Measurements from ENCODE around the gene NAXE. TPM values are rescaled to one million over a fixed set of nuclear protein-coding genes. Genes with fewer than 3 reads are reported as not detected.
A peak's percentile ranks its signal among the peaks of the same experiment; 100 is the strongest.

Gene NAXE
- total RNA-seq, 6 experiments from 2014 or later = 73.9 to 83.9 (median 76.7) TPM

DNA sequence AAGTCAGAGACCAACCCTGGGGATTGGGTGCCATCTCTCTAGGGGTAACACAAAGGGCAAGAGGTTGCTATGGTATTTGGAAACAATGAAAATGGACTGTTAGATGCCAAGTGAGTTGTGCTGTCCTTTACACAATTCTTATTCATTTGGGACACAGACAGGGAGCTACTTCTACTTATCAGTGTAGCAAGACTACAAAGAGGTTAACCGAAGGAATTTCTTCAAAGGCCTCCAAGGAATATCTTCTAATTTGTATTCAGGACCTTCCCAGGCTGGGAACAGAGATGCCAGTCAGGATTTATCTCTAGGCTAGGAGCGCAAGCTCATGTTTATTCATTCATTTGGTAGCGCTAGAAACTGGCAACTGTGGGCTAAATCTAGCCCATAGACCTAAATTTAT, 2.6 kb downstream of the NAXE start:
- no peak for DNase-seq
- H3K36me3 Mint-ChIP-seq (ENCODE audit: low read depth) = peaks cover 11% of the 10 kb centered on the region; the same call in 1 of the 2 replicates
- H3K9me3 Mint-ChIP-seq = no peaks in the 10 kb centered on the region
- H3K27me3 Mint-ChIP-seq (ENCODE audit: insufficient read depth) = no peaks in the 10 kb centered on the region; the same call in none of the 2 replicates
- H3K4me3 Mint-ChIP-seq = no peak overlapping the region
- TF ChIP-seq, protein P1, sequence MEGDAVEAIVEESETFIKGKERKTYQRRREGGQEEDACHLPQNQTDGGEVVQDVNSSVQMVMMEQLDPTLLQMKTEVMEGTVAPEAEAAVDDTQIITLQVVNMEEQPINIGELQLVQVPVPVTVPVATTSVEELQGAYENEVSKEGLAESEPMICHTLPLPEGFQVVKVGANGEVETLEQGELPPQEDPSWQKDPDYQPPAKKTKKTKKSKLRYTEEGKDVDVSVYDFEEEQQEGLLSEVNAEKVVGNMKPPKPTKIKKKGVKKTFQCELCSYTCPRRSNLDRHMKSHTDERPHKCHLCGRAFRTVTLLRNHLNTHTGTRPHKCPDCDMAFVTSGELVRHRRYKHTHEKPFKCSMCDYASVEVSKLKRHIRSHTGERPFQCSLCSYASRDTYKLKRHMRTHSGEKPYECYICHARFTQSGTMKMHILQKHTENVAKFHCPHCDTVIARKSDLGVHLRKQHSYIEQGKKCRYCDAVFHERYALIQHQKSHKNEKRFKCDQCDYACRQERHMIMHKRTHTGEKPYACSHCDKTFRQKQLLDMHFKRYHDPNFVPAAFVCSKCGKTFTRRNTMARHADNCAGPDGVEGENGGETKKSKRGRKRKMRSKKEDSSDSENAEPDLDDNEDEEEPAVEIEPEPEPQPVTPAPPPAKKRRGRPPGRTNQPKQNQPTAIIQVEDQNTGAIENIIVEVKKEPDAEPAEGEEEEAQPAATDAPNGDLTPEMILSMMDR (IDR thresholded peaks at IDR 0.05) = no peak
- no peak overlapping the region for H3K27ac Mint-ChIP-seq
- peaks cover 16% of the 10 kb centered on the region for H3K4me1 Mint-ChIP-seq (ENCODE audit: low read depth)

DNA sequence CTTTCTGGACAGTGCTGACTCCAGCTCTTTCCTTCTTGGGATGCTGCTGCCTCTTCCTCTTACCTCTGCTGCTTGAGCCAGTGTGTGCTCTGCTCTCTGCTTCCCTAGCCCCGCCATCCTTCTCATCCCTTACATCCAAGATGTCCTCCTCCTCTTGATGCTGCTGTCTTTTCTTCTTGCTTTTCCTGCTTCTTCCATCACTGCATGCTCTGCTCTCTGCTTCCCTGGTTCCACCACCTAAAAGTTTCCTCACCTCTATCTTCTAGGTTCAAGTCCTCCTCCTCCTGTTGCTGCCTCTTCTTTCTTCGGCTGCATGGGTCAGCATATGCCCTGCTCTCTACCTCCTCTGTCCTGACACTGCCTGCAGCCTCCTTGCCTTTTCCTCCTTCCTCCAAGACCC, 3.4 kb downstream of the NAXE start:
- TF ChIP-seq, protein P1 (IDR thresholded peaks at IDR 0.05) = no peak

GRCh38 chr1:156596426-156596825, 4.8 kb downstream of the NAXE start:
- no peak overlapping the region for H3K27ac Mint-ChIP-seq
- peaks cover 11% of the 10 kb centered on the region; the same call in 1 of the 2 replicates for H3K36me3 Mint-ChIP-seq (ENCODE audit: low read depth)
- H3K4me3 Mint-ChIP-seq = no peak overlapping the region

More for the DNA sequence above, 3.4 kb downstream of the NAXE start:
- H3K27ac Mint-ChIP-seq = peak overlapping the region; percentile 1
- peaks cover 16% of the 10 kb centered on the region for H3K4me1 Mint-ChIP-seq (ENCODE audit: low read depth)
- no peaks in the 10 kb centered on the region for H3K9me3 Mint-ChIP-seq
- no peaks in the 10 kb centered on the region; the same call in none of the 2 replicates for H3K27me3 Mint-ChIP-seq (ENCODE audit: insufficient read depth)
- H3K36me3 Mint-ChIP-seq (ENCODE audit: low read depth) = peaks cover 11% of the 10 kb centered on the region; the same call in 1 of the 2 replicates
- no peak for DNase-seq
- no peak overlapping the region for H3K4me3 Mint-ChIP-seq

DNA sequence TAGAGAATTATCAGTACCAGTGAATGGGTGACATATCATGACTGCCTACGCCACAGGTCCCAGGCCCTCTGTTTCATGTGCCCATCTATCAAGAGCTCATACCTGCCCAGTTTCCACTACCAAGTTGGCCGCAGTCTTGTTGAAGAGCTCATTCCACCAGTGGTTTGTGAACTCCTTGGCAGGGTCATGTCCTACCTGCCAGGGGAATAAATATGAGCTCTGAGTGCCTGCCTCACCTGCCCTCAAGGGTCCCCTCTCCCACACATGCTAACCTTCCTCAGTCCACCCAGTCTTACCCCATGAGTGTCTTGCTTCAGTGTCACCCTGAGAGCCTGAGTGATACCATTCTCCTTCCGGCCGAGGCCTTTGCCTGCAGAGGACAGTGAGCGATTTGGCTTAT, 6.5 kb downstream of the NAXE start:
- Mint-ChIP-seq H3K36me3 (ENCODE audit: low read depth) (peaks cover 11% of the 10 kb centered on the region; the same call in 1 of the 2 replicates), H3K4me3 (no peak overlapping the region), H3K27me3 (ENCODE audit: insufficient read depth) (peaks cover 3% of the 10 kb centered on the region), H3K27ac (no peak overlapping the region; the same call in 1 of the 2 replicates), H3K9me3 (no peaks in the 10 kb centered on the region), H3K4me1 (ENCODE audit: low read depth) (peaks cover 28% of the 10 kb centered on the region)
- TF ChIP-seq, protein P1 (IDR thresholded peaks at IDR 0.05) = no peak
- DNase-seq = no peak

More at GRCh38 chr1:156596426-156596825, 4.8 kb downstream of the NAXE start:
- TF ChIP-seq, protein P1 (IDR thresholded peaks at IDR 0.05) = no peak
- Mint-ChIP-seq H3K4me1 (ENCODE audit: low read depth) (peaks cover 19% of the 10 kb centered on the region), H3K27me3 (ENCODE audit: insufficient read depth) (peaks cover 3% of the 10 kb centered on the region), H3K9me3 (no peaks in the 10 kb centered on the region)
- no peak for DNase-seq

DNA sequence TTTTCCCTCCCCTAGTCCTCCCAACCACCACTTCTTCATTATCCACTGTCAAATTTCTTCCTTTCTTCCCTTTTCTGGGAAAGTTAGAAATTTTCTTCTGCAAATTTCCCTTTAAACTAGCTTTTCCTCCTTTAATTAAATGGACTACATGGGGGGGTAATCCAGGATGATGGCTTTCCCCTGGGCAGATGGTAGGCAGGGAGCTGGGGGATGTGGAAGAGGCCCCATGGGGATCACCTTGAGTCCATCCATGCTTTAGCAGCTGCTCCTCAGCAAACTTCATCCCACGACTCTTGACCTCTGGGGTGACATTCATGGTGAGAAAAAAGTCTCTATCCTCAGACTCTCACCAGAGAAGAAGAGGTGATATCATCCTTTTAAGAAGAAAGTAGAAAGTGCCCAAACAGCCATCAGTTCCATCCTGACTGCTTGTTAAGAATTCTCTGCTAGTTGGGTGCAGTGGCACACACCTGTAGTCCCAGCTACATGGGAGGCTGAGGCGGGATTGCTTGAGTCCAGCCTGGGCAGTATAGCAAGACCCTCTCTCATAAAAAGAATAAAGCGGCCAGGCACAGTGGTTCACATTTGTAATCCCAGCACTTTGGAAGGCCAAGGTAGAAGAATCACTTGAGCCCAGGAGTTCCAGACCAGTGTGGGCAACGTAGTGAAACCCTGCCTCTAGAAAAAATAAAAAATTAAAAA, 7.3 kb downstream of the NAXE start:
- Mint-ChIP-seq H3K27ac (no peak overlapping the region), H3K4me1 (ENCODE audit: low read depth) (peaks cover 28% of the 10 kb centered on the region), H3K4me3 (no peak overlapping the region), H3K36me3 (ENCODE audit: low read depth) (peaks cover 11% of the 10 kb centered on the region; the same call in 1 of the 2 replicates), H3K27me3 (ENCODE audit: insufficient read depth) (peaks cover 3% of the 10 kb centered on the region), H3K9me3 (no peaks in the 10 kb centered on the region)
- TF ChIP-seq, protein P1 (IDR thresholded peaks at IDR 0.05) = no peak
- DNase-seq = no peak

All from HFFc6 (cell line).